ENCODE data around the gene GALR3. TPM values are rescaled to one million over a fixed set of nuclear protein-coding genes. Genes with fewer than 3 reads are reported as not detected.

The GALR3 gene
- total and polyA plus RNA-seq, 2 of the 4 experiments (the other 2 are of a cell fraction): not detected

- peak overlapping the region; percentile 76 for H2AK5ac ChIP-seq (ENCODE audit: low read depth, low read length)
- peak overlapping the region; percentile 79 for H4K91ac ChIP-seq (ENCODE audit: insufficient read depth, low read depth, low read length)
- H3K27me3 ChIP-seq (ENCODE audit: control insufficient read depth, insufficient read depth, low read length): no peaks in the 10 kb centered on the region
- H4K20me1 ChIP-seq (ENCODE audit: insufficient read depth, low read length): peaks cover 8% of the 10 kb centered on the region; the same call in 1 of the 2 replicates
- intact Hi-C loops (cut with micrococcal nuclease): loop anchor here (5.0 kb wide), 1 partner anchor 36 kb away; the partner anchor contains the start of gene ANKRD54
- DNase-seq (no peak), ATAC-seq (ENCODE audit: low read depth) (no peak)
- peak overlapping the region; percentile 39 for H2BK5ac ChIP-seq (ENCODE audit: low read depth, low read length, poor library complexity, severe bottlenecking)
- H3K9me3 ChIP-seq (ENCODE audit: control insufficient read depth, insufficient read depth, low read length): no peaks in the 10 kb centered on the region
- peak overlapping the region; percentile 86 for H2AK9ac ChIP-seq (replicated peaks; ENCODE audit: low read depth, low read length, poor library complexity)
- peak overlapping the region; percentile 68; the same call in 1 of the 2 replicates for H3K27ac ChIP-seq (ENCODE audit: insufficient read depth, low read length)
- peak overlapping the region; percentile 93 for H3K23ac ChIP-seq (ENCODE audit: low read depth, low read length)
- ChIA-PET CTCF (no interaction called here), POLR2A (ENCODE audit: unreplicated experiment) (interaction anchor here (0.6 kb wide), 1 partner anchor 479 kb away, joined by 5 read pairs; no protein-coding TSS in a partner anchor)
- peak overlapping the region; percentile 71; the same call in 1 of the 2 replicates for H3K9ac ChIP-seq (ENCODE audit: low read depth, low read length)
- no peak overlapping the region for H3K56ac ChIP-seq (ENCODE audit: extremely low read depth, insufficient read depth, low read length)
- H3K4me2 ChIP-seq (ENCODE audit: low read depth, low read length): peak overlapping the region; percentile 91
- in situ Hi-C loops (cut with MboI; ENCODE audit: low sequenced_read_pairs): no loop called here
- peak overlapping the region; percentile 88 for H2AFZ ChIP-seq (replicated peaks; ENCODE audit: low read length, poor library complexity)
- H4K8ac ChIP-seq (ENCODE audit: low read depth in 2 of 2, low read length in 2 of 2): peak overlapping the region; percentile 77 to 94; a peak in 2 of 4 replicates
- no peak overlapping the region for H2BK20ac ChIP-seq (ENCODE audit: low read depth, low read length)
- peaks cover 11 to 44% of the 10 kb centered on the region in 2 experiments; a peak in 3 of 4 replicates for H3K79me1 ChIP-seq (ENCODE audit: low read depth in 1 of 2, low read length in 2 of 2)
- 37% methylated on average over 2 of the region's 10 CpGs; no CpG with 5 or more reads in 1 of the 2 experiments for WGBS, 2 experiments (ENCODE audit: extremely low coverage in 2 of 2, insufficient read length in 1 of 2)
- H2BK120ac ChIP-seq (ENCODE audit: low read depth, low read length): peak overlapping the region; percentile 20; the same call in 1 of the 2 replicates
- peaks cover 5% of the 10 kb centered on the region; the same call in 1 of the 2 replicates for H3K9me1 ChIP-seq (ENCODE audit: insufficient read depth, low read length)
- H3K4ac ChIP-seq (ENCODE audit: low read depth, low read length): peak overlapping the region; percentile 81
- H3K18ac ChIP-seq (ENCODE audit: low read depth, low read length): no peak overlapping the region
- peak overlapping the region; percentile 6; the same call in 1 of the 3 replicates for H2BK15ac ChIP-seq (ENCODE audit: low read depth, low read length)
- TF ChIP-seq CHD1 (IDR thresholded peaks at IDR 0.05; ENCODE audit: low read depth, low read length) (no peak), POLR2A (IDR thresholded peaks at IDR 0.05; ENCODE audit: low read depth, low read length) (no peak), MXI1 (IDR thresholded peaks at IDR 0.05; ENCODE audit: borderline replicate concordance, low read depth, low read length) (no peak), NFE2L2 (IDR thresholded peaks at IDR 0.05; ENCODE audit: low read depth, low read length) (no peak), RFX5 (IDR thresholded peaks at IDR 0.05; ENCODE audit: low read depth, low read length) (no peak), MAFK (IDR thresholded peaks at IDR 0.05; ENCODE audit: low read depth, low read length) (no peak), MAZ (IDR thresholded peaks at IDR 0.05; ENCODE audit: borderline replicate concordance, low read depth, low read length) (no peak), BHLHE40 (IDR thresholded peaks at IDR 0.05; ENCODE audit: low read depth, low read length) (no peak), FOS (IDR thresholded peaks at IDR 0.05; ENCODE audit: low read depth, low read length) (no peak), RAD21 (IDR thresholded peaks at IDR 0.05; ENCODE audit: low read length) (no peak), RCOR1 (IDR thresholded peaks at IDR 0.05; ENCODE audit: insufficient replicate concordance, low read length) (no peak), CTCF (conservative IDR thresholded peaks at IDR 0.05; ENCODE audit: low read depth, low read length) (no peak), CEBPB (IDR thresholded peaks at IDR 0.05; ENCODE audit: low read depth, low read length) (no peak), SMC3 (IDR thresholded peaks at IDR 0.05; ENCODE audit: low read depth, low read length) (no peak)
- TF ChIP-seq, protein P1, sequence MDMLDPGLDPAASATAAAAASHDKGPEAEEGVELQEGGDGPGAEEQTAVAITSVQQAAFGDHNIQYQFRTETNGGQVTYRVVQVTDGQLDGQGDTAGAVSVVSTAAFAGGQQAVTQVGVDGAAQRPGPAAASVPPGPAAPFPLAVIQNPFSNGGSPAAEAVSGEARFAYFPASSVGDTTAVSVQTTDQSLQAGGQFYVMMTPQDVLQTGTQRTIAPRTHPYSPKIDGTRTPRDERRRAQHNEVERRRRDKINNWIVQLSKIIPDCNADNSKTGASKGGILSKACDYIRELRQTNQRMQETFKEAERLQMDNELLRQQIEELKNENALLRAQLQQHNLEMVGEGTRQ (IDR thresholded peaks at IDR 0.05; ENCODE audit: low read depth, low read length): no peak
- TF ChIP-seq, protein P2, sequence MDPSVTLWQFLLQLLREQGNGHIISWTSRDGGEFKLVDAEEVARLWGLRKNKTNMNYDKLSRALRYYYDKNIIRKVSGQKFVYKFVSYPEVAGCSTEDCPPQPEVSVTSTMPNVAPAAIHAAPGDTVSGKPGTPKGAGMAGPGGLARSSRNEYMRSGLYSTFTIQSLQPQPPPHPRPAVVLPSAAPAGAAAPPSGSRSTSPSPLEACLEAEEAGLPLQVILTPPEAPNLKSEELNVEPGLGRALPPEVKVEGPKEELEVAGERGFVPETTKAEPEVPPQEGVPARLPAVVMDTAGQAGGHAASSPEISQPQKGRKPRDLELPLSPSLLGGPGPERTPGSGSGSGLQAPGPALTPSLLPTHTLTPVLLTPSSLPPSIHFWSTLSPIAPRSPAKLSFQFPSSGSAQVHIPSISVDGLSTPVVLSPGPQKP (IDR thresholded peaks at IDR 0.05; ENCODE audit: borderline replicate concordance, low read depth, low read length): no peak
- dilution Hi-C loops (cut with HindIII; ENCODE audit: low sequenced_read_pairs, unreplicated experiment): no loop called here
- peak overlapping the region; percentile 77 for H4K5ac ChIP-seq (ENCODE audit: low read depth, low read length)
- no peaks in the 10 kb centered on the region for H3K36me3 ChIP-seq (ENCODE audit: control insufficient read depth, insufficient read depth, low read length)
- peak overlapping the region; percentile 57 for H3K14ac ChIP-seq (replicated peaks; ENCODE audit: low read depth, low read length)
- peak overlapping the region; percentile 52 for H3K4me3 ChIP-seq (ENCODE audit: insufficient read depth, low read depth, low read length)
- H3K4me1 ChIP-seq (ENCODE audit: control insufficient read depth, insufficient read depth, low read length): peaks cover 12% of the 10 kb centered on the region
- BruUV-seq (replicated peaks): no TSS peak
These were observed 17.3 kb upstream of the GALR3 start for GRCh38 chr22:37805810-37806277.

Data from IMR-90 (cell line).